Neutrophil (primary cell): ENCODE data around the gene CLN6.

Source experiments
- H3K27ac ChIP-seq: fragments of 200-600 bp; sonication (generic); 2 replicates; pipeline ENCODE4 v1.5.1; 2016; ENCODE audit warnings: mild to moderate bottlenecking, moderate library complexity
- H3K27me3 ChIP-seq: fragments of 200-600 bp; sonication (generic); 2 replicates; pipeline ENCODE4 v1.6.0; 2016; ENCODE audit warnings: mild to moderate bottlenecking
- H3K36me3 ChIP-seq: fragments of 200-600 bp; sonication (generic); 2 replicates; pipeline ENCODE4 v1.5.1; 2017
- H3K4me1 ChIP-seq, 2 experiments: fragments of 200-600 bp in 1 of 2; sonication (generic) in 1 of 2; 1 replicate in 1 of 2; 2 replicates in 1 of 2; pipeline versions ENCODE4 v1.5.1 to v1.6.1; 2013 to 2016; ENCODE audit warnings: low read depth in 1 of 2, low read length in 1 of 2, mild to moderate bottlenecking in 1 of 2, moderate library complexity in 1 of 2; ENCODE audit not compliant: control insufficient read depth in 1 of 2, insufficient read depth in 1 of 2
- H3K4me3 ChIP-seq, 2 experiments: fragments of 200-600 bp in 1 of 2; sonication (generic) in 1 of 2; 1 replicate in 1 of 2; 2 replicates in 1 of 2; pipeline ENCODE4 v1.5.1; 2013 to 2016; ENCODE audit warnings: low read depth in 1 of 2, low read length in 1 of 2, mild to moderate bottlenecking in 1 of 2, moderate library complexity in 1 of 2
- H3K9me3 ChIP-seq: fragments of 200-600 bp; sonication (generic); 2 replicates; pipeline ENCODE4 v1.5.1; 2016
- TF ChIP-seq, protein P1 (sequence below): fragments of 200-600 bp; sonication (generic); IDR thresholded peaks from 2 replicates; pipeline ENCODE4 v1.5.1; 2016; ENCODE audit warnings: antibody characterized with exemption

CLN6 gene

DNA sequence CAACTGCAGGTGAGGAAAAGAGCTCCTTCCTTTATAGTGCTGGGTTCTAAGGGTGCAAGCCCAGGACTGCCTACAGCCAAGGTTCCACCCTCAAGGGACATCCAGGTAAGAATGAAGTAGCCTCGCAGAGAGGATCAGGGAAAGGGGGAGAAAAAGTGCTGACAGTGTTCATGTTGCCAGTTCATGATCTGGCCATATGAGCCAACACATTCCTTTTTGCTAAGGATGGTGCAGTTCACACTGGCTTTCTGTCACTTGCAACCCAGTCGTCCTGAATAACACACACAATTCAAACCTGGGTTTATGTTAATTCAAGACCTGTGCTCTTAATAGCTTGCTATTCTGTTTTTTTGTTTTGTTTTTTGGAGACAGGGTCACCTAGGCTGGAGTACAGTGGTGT, 9.0 kb downstream of the CLN6 start:
- no peaks in the 10 kb centered on the region for H3K9me3 ChIP-seq
- no peak overlapping the region for H3K4me3 ChIP-seq
- H3K27ac ChIP-seq = no peak overlapping the region
- TF ChIP-seq, protein P1, sequence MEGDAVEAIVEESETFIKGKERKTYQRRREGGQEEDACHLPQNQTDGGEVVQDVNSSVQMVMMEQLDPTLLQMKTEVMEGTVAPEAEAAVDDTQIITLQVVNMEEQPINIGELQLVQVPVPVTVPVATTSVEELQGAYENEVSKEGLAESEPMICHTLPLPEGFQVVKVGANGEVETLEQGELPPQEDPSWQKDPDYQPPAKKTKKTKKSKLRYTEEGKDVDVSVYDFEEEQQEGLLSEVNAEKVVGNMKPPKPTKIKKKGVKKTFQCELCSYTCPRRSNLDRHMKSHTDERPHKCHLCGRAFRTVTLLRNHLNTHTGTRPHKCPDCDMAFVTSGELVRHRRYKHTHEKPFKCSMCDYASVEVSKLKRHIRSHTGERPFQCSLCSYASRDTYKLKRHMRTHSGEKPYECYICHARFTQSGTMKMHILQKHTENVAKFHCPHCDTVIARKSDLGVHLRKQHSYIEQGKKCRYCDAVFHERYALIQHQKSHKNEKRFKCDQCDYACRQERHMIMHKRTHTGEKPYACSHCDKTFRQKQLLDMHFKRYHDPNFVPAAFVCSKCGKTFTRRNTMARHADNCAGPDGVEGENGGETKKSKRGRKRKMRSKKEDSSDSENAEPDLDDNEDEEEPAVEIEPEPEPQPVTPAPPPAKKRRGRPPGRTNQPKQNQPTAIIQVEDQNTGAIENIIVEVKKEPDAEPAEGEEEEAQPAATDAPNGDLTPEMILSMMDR = no peak
- no peaks in the 10 kb centered on the region for H3K36me3 ChIP-seq
- no peaks in the 10 kb centered on the region for H3K27me3 ChIP-seq
- H3K4me1 ChIP-seq = no peaks in the 10 kb centered on the region

DNA sequence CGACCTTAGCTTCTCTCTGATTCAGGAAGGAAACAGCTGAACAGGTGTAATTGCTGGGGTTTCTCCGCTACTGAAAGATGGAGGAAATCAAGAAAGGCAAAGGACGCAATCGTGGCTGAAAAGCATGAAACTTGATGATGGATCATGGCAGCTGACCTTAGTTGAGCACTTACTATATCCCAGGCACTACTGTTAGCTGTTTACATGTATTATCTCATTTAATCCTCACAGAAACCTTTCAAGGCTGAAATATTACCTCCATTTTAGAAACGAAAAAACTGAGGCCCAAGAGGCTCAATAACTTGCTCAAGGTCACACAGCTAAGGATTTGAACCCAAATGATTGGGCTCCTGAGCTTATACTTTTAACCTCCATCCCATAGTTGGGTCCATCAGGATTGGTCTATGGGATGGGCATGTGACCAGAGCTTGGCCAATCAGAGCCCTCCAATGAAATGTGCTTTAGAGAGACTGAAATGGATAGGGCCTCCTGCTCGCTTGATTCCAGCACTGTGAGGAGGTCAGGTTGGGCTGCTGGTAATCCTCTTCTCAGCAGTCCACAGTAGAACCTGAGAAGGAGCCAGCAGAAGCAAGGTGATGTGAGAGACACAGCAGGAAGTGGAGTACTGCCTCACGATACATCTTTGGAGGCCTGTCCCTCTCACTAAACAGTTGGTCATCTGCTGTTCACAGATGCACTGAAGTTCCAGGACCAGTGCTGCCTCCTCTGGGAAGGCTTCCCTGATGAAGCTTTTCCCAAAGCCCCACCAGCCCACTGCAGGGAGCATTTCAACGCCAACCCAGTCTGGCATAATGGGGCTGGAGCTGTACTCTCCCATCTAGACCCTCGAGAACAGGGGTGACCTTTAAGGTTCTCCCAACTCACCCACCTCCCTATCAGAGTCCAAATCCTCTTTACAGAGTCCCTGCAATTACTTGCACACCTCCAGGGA, 10.4 kb downstream of the CLN6 start:
- H3K4me3 ChIP-seq = no peak overlapping the region
- no peaks in the 10 kb centered on the region for H3K27me3 ChIP-seq
- no peaks in the 10 kb centered on the region for H3K36me3 ChIP-seq
- peaks cover 8 to 9% of the 10 kb centered on the region in 2 experiments for H3K4me1 ChIP-seq
- TF ChIP-seq, protein P1 = no peak
- peak overlapping the region; percentile 20 for H3K27ac ChIP-seq
- no peaks in the 10 kb centered on the region for H3K9me3 ChIP-seq

DNA sequence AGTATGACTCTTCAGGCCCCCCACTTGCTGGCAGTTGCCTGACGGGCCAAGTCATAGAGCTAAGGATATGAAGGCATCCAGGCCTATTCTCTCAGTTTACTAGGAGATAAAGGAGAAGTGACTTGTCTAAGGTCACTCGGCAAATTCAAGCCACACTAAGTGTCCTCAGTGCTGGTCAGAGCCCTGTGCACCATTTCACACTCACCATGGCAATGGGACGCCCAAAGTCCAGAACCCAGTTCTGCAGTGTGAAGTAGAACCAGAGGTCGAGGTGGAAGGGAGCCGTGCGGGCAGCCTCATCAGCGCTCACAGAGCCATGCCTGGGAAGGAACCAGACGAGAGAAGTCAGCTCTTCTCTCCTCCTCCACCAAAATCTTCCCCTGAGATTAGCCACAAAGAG, 11.2 kb downstream of the CLN6 start:
- peak overlapping the region; percentile 20 for H3K27ac ChIP-seq
- no peaks in the 10 kb centered on the region for H3K9me3 ChIP-seq
- no peaks in the 10 kb centered on the region for H3K36me3 ChIP-seq
- TF ChIP-seq, protein P1 = no peak
- no peaks in the 10 kb centered on the region for H3K27me3 ChIP-seq
- H3K4me1 ChIP-seq = peaks cover 8 to 9% of the 10 kb centered on the region in 2 experiments
- no peak overlapping the region for H3K4me3 ChIP-seq

DNA sequence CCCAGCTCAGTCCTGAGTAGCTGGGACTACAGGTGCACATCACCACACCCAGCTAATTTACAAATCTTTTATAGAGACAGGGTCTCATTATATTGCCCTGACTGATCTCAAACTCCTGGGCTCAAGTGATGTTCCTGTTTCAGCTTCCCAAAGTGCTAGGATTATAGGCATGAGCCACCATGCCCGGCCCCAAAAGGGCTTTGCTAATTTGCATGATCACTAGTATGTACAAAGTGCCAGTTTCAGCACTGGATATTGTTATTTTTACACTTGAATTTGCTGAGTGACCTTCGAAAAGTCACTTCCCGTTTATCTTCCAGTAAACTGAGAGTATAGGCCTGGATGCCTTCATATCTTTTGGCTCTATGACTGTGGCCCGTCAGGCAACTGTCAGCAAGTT, 12.2 kb downstream of the CLN6 start:
- H3K4me3 ChIP-seq = no peak overlapping the region
- H3K4me1 ChIP-seq = peaks cover 8 to 9% of the 10 kb centered on the region in 2 experiments
- no peaks in the 10 kb centered on the region for H3K36me3 ChIP-seq
- no peaks in the 10 kb centered on the region for H3K27me3 ChIP-seq
- no peaks in the 10 kb centered on the region for H3K9me3 ChIP-seq
- H3K27ac ChIP-seq = no peak overlapping the region
- TF ChIP-seq, protein P1 = no peak

DNA sequence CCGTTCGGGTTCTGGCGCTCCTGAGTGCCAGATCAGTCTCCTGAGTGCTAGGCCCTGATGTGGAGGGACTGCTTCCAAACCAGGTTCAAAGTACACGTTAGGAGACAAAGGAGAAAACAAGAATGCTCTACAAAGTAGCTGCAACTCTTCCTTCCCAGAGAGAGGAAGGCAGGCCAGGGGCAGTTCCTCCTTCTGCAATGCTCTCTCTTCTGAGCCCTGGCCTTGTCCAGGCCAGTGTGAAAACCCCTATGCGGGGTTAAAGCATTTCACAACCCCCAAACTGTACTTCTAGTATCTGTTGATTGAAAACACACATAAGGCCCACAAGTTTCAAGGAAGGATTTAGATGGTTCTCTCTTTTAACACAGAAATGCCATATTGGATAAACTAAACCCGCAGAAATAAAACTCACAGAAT, 14.7 kb downstream of the CLN6 start:
- H3K4me3 ChIP-seq = no peak overlapping the region
- peaks cover 19 to 22% of the 10 kb centered on the region in 2 experiments for H3K4me1 ChIP-seq
- TF ChIP-seq, protein P1 = no peak
- H3K27ac ChIP-seq = peak overlapping the region; percentile 60
- no peaks in the 10 kb centered on the region for H3K27me3 ChIP-seq
- no peaks in the 10 kb centered on the region for H3K9me3 ChIP-seq
- H3K36me3 ChIP-seq = no peaks in the 10 kb centered on the region
